HG03280 (cell line): ENCODE measurements around the gene CALCB.

Experiments used
- ATAC-seq: cut with Tn5 transposase; IDR thresholded peaks from one replicate; pipeline ENCODE4 v1.9.1; 2021; ENCODE audit warnings: mild to moderate bottlenecking, moderate library complexity; ENCODE audit not compliant: unreplicated experiment

Gene CALCB

DNA sequence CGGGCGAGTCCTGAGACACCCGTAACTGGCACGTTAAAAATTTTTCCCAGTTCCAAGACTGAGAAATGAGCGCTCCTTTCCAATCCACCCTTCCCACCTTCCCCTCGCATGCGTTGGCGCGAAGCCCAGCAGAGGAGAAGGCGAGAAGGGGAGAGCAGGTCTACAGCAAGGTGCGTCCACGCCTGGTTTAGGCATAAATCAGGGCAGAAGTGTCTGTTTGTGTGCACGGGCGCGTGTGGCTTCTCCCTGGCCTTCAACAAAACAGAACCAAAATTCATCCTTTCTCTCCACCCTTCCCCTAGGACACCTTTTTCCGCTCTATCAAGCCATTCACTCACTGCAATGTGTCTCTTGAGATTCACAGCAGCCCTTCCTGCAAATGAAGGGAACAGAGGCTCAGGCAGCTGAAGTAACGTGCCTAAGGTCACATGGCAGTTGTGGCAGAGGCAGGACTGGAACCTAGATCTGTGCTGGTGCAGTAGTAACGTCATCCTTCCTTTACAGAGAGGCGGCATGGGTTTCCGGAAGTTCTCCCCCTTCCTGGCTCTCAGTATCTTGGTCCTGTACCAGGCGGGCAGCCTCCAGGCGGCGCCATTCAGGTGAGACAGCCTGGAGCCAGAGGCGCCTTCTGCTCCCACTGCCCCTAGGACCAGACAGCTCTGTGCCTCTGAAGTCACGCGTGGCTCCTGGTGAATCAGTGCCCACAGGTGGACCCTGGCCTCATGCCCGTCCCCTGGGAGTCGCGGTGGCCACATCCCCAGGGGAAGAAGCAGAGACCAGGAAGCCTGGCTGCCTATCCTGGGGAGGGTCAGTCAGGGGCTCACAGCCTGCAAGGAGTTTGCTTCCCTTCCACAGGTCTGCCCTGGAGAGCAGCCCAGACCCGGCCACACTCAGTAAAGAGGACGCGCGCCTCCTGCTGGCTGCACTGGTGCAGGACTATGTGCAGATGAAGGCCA lies 1.1 kb downstream of the CALCB start:
- peak; percentile 93 for ATAC-seq

DNA sequence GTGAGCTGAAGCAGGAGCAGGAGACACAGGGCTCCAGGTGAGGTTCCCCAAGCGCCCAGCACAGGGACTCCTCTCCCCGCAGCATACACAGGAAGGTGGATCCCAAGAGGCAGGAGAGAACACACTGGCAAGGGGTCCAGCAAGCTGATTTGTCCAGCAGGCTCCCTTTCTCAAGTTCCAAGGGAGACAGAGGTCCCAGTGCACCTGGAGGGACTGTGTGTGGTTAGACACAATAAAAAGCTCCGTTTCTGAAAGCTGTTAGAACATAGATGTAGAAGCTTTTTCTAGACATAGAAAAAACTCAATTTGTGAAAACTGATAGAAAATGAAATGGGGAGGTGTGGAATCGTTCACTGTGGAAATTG lies 1.8 kb downstream of the CALCB start:
- ATAC-seq: no peak

GRCh38 chr11:15091175-15091574 lies 17.8 kb downstream of the CALCB start:
- ATAC-seq: no peak

GRCh38 chr11:15091625-15092024 lies 18.2 kb downstream of the CALCB start:
- no peak for ATAC-seq

DNA sequence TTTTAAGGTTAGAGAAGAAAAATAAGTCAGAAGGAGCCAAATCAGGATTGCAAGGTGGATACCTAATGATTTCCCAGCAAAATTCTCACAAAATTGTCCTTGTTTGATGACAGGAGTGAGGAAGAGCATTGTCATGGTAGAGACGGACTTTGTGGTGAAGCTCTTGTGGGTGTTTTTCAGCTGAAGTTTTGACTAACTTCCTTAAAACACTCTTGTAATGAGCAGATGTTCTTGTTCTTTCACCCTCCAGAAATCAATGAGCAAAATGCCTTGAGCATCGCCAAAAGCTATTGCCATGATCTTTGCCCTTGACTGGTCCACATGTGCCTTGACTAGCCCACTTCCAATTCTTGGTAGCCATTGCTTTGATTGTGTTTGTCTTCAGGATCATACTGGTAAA lies 20.0 kb downstream of the CALCB start:
- ATAC-seq: peak; percentile 58

DNA sequence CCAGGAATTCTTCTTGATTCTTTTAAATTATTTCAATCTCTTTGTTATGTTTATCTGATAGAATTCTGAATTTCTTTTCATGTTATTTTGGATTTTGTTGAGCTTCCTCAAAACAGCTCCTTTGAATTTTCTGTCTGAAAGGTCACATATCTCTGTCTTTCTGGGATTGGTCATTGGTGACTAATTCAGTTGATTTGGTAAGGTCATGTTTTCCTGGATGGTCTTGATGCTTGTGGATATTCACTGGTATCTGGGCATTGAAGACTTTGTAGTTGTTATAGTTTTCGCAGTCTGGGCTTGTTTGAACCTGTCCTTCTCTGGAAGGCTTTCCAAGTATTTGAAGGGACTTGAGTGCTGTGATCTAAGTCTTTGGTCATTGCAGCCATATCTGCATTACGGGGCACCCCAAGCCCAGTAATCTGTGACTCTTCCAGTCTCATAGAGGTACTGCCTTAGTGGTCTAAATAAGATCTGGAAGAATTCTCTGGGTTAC lies 22.4 kb downstream of the CALCB start:
- ATAC-seq: no peak

DNA sequence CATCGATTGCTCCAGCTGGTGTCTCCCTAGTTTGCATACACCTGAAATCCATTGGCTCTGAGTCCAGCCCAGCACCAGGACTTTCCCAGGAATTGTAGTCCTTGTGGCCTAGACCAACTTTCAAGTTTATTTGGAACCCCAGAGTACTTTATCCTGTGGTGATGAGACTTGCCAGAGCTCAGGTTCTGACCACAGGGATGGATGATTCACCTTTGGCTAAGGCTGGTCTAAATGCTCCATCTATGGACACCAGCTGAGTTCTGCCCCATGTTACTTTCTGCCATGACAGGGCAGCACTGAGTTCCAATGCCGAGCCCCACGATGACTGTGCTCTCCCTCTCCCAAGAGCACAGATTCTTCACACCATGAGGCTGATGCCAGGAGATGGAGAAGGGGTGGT lies 24.0 kb downstream of the CALCB start:
- ATAC-seq: no peak

GRCh38 chr11:15099267-15099666 lies 25.9 kb downstream of the CALCB start:
- ATAC-seq: no peak

- peak; percentile 71 for ATAC-seq
Observed at GRCh38 chr11:15101072-15101709, 27.8 kb downstream of the CALCB start.

DNA sequence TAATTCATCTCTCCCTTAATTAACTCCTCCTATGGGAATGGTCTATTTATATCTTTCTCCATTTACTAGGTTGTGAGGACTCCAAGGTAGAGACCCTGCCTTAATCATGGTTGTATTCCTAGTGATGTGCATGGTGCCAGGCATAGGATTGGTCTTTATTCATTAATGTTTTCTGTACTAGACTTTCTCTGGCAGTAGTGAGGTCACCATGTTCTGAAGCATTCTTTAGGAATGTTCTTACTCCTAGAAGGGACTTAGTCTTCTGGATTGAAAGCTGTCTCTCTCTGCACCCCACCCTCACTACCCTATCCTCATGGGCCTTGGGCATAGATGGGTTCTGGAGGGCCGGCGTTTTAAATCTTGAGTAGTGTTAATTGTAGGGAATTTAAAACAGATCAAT lies 30.8 kb downstream of the CALCB start:
- no peak for ATAC-seq

- no peak for ATAC-seq
Observed at GRCh38 chr11:15106201-15106965, 33.0 kb downstream of the CALCB start.

DNA sequence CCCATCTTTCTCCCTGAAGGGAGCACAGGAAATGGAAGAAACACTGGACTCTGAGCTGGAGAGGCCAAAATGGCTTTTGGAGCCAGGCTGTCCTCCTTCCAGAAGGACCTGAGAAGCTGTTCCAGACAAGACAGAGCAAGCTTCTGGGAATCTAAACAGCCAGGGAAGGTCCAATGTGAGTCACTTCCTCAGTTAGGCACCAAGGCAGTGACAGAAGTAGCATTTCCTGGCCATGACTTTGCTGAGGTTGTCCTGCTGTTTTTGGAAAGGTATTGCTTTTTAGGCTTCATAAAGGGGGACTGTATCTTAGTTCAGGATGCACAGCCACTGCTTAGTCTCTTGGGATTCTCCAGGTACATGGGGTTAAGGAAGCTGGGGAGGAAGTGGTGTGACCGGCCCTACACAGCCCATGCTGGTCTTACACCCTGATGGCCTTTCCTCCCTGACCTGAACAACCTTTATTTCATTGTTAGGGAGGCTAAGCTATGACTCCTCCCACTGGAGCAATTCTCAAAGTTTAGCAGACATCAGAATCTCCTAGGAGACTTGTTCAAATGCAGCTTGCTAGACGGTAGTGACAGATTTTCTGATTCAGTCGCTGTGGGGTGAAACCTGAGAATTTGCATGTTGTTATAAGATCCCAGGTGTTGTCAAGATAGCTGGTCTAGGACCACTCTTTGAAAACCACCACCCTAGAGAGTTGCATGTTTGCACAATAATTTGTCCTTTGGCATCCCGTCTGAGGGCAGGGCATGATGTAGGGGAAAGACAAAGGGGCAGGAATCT lies 34.5 kb downstream of the CALCB start:
- peak; percentile 66 for ATAC-seq

- no peak for ATAC-seq
Observed at GRCh38 chr11:15108592-15109130, 35.3 kb downstream of the CALCB start.

DNA sequence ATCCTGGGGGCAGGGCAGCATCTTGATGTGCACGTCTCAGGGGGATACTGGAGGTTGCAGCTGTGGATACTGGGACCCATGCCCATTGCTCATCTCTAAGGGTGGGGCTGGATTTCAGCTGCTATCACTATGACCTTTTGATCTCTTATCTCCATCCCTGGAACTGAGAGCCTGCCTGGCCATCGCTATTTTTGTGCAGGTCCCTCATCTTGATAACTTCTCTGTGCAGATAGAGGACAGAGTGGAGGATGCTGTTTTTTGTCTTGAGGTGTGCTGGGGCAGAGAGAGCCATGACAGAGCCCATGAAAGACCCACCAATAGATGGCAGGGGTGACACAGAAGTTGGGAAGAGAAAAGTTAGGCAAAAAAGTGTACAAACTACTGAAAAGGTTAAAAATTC lies 36.2 kb downstream of the CALCB start:
- no peak for ATAC-seq

GRCh38 chr11:15111215-15111614 lies 37.8 kb downstream of the CALCB start:
- ATAC-seq: no peak

DNA sequence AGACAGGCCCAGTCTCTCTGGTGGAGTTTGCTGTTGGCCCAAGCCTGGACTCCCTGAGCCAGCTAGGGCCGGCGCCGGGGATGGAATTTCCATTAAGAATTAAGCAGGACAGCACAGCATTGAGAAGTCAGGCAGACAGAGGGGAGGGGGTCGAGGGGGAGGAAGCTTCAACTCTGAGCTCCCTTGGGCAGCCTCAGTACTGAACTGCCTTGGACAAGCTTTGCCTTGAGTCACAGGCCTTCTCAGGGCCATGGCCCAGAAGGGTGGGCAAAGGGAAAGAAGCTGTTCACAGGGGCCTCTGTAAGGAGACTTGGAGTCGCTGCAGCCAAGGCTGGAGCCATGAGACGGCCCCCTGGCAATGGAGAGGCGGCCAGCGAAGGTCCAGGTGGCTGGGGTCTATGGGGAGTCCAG lies 38.7 kb downstream of the CALCB start:
- ATAC-seq: no peak

DNA sequence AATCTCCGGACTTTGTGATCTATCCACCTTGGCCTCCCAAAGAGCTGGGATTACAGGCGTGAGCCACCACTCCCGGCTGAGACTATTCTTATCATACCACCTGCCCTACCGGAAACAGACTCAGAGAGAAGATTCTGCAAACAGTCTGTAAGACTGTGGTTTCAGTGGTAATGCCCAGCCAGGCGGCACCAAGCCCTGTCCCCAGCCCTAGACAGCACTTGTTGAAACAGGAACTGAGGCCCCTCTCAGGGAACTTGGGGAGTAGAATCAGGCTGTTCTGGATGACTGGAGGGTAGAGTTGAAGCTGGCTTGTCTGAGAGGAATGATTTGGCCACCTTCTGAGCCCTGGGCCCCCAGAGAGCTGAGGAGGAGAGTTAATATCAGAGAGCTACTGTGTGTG lies 40.0 kb downstream of the CALCB start:
- ATAC-seq: peak; percentile 82

DNA sequence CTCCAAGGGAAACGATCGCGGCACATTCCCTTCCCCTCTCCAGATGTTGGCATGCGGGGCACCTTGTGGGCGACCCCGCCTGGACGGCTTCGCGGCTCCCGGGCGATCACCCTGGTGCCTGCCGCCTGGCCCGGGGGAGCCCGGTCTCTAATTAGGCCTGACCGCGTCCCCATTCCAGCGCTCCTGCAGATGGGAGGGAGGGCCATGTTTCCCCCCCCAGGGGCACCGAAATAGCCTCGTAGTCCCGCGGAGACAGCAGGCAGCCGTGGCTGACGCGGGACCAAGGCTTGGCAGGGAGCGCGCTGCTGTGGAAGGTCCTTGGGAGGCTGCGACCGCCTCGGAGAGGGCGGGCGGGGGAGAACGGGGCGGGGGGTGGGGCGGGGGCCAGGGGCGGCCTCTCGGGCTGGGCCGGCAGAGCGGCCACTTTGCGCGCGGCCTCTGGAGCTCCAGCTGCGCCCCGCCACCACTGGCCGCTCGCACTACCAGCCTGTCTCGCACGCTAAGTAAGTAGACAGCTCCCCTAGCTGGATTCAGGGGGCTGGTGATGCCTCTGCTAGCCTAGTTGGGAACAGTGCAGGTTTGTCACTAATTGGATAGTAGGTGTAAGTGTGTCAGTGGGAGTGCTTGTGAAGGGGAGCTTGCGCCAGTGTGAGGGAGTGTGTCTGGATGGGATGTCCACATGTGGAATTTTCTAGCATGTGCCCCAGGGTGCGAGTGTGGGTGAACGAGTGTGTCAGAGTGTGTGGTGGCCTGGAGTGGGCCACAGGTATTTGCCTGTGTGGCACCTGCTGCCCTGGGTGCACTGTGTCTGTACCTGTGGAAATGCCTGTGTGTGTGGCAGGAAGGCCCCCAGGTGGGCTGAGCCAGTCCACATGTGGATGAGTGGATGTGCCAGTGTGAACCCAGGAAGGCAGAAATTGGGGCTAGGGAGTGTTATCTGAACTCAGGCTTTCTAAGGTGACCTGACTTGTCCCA lies 41.4 kb downstream of the CALCB start, which contains the start of gene INSC:
Gene INSC (plus strand): TSS at position 423 of the 975 bp plus-strand sequence. CDS start 34,252 bp downstream, outside the sequence.
- no peak for ATAC-seq

DNA sequence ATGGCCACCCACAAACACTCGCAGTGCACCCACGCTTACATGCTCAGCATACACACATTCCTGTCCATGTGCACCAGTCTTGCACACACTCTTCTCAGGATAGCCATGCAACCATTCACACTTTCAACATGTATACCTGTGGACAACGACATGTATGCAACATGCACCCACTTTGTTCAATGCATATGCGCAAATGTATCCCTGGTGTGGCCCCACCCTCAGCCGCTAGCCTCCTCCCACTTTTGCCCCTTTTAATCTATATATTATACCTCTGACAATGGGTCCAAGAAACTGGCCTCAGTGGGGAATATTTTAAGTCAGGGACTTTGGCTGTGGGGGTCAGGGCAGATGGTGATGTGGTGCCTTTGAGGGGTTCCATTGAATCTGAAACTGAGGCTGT lies 42.3 kb downstream of the CALCB start:
- ATAC-seq: no peak
